Heart left ventricle (tissue), 13 donors: Measurements from ENCODE around the gene ASB13.

Experiments
- CTCF ChIP-seq, 12 donors: fragments of 200-600 bp; sonication (generic) in 4 of 12; IDR thresholded peaks; one replicate each; pipeline versions ENCODE4 v1.5.0 to v1.8.0; 2018 to 2022; ENCODE audit warnings: antibody characterized with exemption in 12 of 12, mild to moderate bottlenecking in 5 of 12
- POLR2A ChIP-seq, 2 donors: fragments of 450-650 bp; IDR thresholded peaks; one replicate each; pipeline ENCODE4 v1.6.1; 2017; ENCODE audit warnings: antibody characterized with exemption in 2 of 2, mild to moderate bottlenecking in 2 of 2, moderate library complexity in 2 of 2
- donor health status: ischemic (EF 13 %, LVEDD 7.1; RV severe dilation, severe dysfunction).
- donor health status: DM: no; HTN: yes; CAD: no.
- donor health status: DM: no; HTN: no; CAD: no.
- donor health status: ischemic (EF 25% LVEDD 6.9; RV normal size, moderate dysfunction).
- donor health status: ischemic (EF 25% LVEDD 5.7; RV mildly dilated, moderate dysfunction).
- donor health status: ischemic (EF 35%, LVEDD 5.7; RV mildly dilated, moderate dysfunction).
- donor health status: nonischemic (EF 11% LVEDD 7.7; RV severe dilation, severe dysfunction).
- donor health status: DM: yes; HTN: yes; CAD: no.
- donor health status: PGD.
- donor health status: ischemic (EF 29% LVEDD 5.4; RV normal size, mild dysfunction).
- donor health status: nonischemic (EF 23%, LVEDD 6.1; RV moderate dilation, normal function).

GRCh38 chr10:5617521-5617920 lies 48.9 kb downstream of the ASB13 start:
- no peak for TF ChIP-seq POLR2A (IDR thresholded peaks at IDR 0.05)
- TF ChIP-seq CTCF (IDR thresholded peaks at IDR 0.05), result no peak
